ENCODE measurements around the gene ESPL1.

DNA sequence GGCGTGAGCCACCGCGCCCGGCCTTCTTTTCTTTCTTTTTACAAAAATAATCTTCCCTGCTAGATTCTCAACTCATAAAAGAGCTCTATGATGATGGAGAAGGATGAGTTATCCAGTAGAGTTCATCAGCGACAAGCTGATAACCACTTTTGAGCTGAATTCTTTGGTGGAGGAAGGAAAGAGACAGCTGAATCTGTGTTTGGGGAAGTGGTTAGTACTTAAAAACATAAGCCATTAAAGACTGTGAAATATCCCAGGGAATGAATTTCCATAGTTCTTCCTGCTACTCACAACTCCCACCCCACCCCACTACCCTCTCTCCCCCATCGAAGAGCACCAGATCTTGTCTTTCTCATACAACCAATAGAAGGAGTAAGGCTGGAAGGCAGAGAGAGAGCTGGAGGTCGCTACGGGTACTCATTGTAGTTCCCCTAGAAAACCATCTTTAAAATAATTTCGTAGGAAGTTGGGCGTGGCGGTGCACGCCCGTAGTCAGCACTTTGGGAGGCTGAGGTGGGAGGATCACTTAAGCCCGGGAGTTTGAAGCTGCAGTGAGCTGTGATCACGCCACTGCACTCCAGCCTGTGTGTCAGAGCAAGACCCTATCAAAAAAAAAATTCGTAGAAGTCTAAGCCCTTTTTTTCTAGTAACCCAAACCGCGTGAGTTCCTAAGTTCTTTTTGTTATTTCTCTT is 647 bp upstream of the ESPL1 start:
- TF ChIP-seq CTCF (IDR thresholded peaks at IDR 0.05; ENCODE audit: insufficient read depth, low read length, poor library complexity, severe bottlenecking): no peak
- TF ChIP-seq EZH2phosphoT487 (conservative IDR thresholded peaks at IDR 0.05; ENCODE audit: low read length): no peak
